GM10248 (cell line): ENCODE data around the gene CHFR.

Source experiments
- CTCF ChIA-PET: fragments of 300-600 bp; sonication (Branson Sonifier 250); formaldehyde crosslinking; extraction: SDS; loops from one replicate; lab custom pipeline; 2021; ENCODE audit warnings: antibody characterized with exemption; lab: Yijun Ruan, JAX
- POLR2A ChIA-PET: fragments of 350-650 bp; sonication (Branson Sonifier 250); formaldehyde crosslinking; extraction: SDS; loops from one replicate; lab custom pipeline; 2020; ENCODE audit warnings: antibody characterized with exemption; lab: Yijun Ruan, JAX
- DNase-seq: peaks from one replicate; pipeline ENCODE4 v3.0.0; 2012; ENCODE audit errors: extremely low spot score
- CTCF ChIP-seq: IDR thresholded peaks from 2 replicates; pipeline ENCODE4 v1.5.1; 2012; ENCODE audit warnings: mild to moderate bottlenecking, low read depth; ENCODE audit errors: extremely low read depth, missing control alignments, control extremely low read depth

Gene CHFR

DNA sequence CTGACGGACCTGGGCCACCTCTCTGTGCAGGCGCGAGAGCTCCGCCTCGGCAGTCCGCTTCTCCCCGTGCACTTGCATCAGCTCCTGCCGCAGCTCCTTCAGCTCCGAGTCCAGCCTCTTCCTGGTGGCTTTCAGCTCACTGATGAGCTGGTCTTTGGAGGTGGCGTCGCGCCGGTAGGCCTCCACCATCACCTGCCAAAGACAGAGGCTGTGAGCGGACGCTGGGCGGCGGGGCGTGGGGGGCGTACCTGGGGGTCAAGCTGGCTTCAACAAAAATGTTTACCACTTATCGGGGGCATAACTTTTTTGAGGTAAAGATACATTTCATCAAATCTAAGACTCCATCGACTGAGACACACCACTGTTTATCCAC lies 98.3 kb downstream of the CHFR start:
- ChIA-PET POLR2A (no interaction called here), CTCF (no interaction called here)
- no peak for DNase-seq
- TF ChIP-seq CTCF: no peak

DNA sequence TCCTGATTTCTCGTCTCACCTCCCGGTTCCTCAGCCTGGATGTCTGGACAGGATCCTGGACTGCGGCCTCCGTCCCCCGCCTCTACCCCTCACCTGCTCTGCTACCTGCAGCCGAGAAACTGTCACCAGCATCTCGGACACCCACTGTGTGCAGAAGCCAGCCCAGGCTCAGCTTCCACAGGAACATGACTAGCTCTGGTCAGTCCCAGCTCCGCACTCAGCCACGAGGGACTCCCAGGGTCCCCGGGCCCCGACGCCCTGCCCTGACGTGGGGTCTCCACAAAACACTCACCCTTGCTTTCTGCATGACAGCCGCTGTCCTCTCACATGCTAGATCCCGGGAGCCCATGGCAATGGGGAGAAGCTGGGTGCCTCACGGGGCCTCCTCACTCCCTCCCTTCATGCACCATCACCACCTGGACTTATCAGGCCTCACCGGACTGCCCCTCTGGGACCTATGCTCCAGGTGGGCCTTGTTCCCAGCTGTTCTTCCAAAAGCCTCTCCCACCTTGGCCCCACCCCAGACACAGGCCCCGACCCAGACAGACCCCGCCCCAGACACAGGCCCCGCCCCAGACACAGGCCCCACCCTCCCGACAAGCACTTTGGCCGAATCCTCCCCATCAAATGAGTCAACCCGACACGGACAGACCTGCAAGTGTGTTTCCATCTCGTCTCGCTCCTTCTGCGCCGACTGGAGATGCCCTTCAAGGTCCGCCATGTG lies 98.9 kb downstream of the CHFR start:
- DNase-seq: no peak
- ChIA-PET CTCF (no interaction called here), POLR2A (no interaction called here)
- no peak for TF ChIP-seq CTCF

DNA sequence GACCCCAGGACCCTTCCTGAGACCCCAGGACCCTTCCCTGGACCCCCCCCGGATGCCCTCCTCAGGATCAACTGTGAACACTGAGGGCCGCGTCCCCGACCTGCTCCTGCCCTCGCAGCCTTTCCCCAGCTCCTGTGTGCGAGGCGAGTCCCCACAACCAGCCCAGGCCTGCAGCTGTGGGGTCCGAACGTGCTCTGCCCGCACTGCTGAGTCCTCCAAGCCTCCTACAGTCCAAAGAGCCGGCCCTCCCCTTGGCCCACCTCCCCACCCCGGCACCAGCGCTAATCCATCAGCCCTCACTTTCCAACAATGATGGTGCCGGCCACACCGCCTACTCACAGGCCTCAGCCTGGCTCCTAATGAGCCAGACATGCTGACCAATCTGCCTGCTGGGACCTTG lies 99.5 kb downstream of the CHFR start:
- ChIA-PET POLR2A (no interaction called here), CTCF (no interaction called here)
- no peak for TF ChIP-seq CTCF
- no peak for DNase-seq

DNA sequence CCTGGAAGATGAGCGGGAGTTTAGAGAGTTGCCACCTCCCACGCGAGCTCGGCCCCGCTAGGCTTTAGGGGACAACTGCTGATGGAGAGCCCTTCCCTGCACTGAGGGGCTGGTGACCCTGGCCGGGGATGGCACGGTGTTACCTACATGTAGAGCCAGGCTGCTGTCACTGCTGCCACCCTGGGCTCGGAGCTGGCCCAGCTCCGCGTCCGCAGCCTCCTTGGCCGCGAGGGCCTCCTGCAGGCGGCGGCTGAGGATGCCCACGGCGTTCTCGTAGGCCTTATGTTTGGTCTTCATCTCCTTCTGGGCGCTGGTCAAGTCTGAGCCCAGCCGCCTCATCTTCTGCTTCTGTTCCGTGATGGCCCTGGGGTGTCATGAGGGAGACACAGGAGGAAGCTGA lies 101.2 kb downstream of the CHFR start:
- no peak for TF ChIP-seq CTCF
- ChIA-PET CTCF (no interaction called here), POLR2A (no interaction called here)
- DNase-seq: no peak

DNA sequence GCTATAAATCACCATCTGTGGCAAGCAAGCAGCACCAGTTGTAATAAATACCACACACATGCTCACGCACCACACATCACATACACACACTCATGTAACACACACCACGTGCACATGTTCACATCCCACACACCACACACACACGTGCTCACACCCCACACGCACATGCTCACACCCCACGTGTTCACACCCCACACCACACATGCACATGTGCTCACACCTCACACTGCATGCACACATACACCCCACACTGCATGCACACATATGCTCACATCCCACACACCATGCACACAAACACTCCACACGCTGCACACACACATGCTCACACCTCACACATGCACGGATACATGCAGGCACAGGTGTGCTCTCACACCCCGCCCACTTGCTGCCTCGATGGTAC lies 102.8 kb downstream of the CHFR start:
- ChIA-PET CTCF (no interaction called here), POLR2A (no interaction called here)
- no peak for DNase-seq
- no peak for TF ChIP-seq CTCF

- CTCF ChIA-PET: no interaction called here
- no peak for DNase-seq
- TF ChIP-seq CTCF: no peak
- POLR2A ChIA-PET: no interaction called here
Measured at GRCh38 chr12:132783917-132784531, 103.4 kb downstream of the CHFR start.
